OCI-LY1 (cell line): ENCODE measurements around the gene EGFL7.

ENCODE experiments used
- CTCF ChIP-seq: fragments of 200-600 bp; sonication (generic), shearing (Covaris generic); IDR thresholded peaks from 2 replicates; pipeline ENCODE4 v1.5.1; 2017; ENCODE audit warnings: mild to moderate bottlenecking, antibody characterized with exemption, low read length, moderate library complexity, mixed read lengths
- EZH2 ChIP-seq: fragments of 200-600 bp; sonication (generic), shearing (Covaris generic); IDR thresholded peaks from 2 replicates; pipeline ENCODE4 v1.8.0; 2017; ENCODE audit warnings: borderline replicate concordance, mixed run types, mild to moderate bottlenecking, antibody characterized with exemption, low read length, moderate library complexity, mixed read lengths

- TF ChIP-seq CTCF (no peak), EZH2 (no peak)
Observed at GRCh38 chr9:136658849-136659535, 3.7 kb upstream of the EGFL7 start.
